ENCODE measurements around the gene TTC39C.

GRCh38 chr18:24083550-24083949, 69.0 kb downstream of the TTC39C start:
- TF ChIP-seq POLR2A (IDR thresholded peaks at IDR 0.05) (no peak), CTCF (IDR thresholded peaks at IDR 0.05) (no peak)
